NK-92 (cell line): ENCODE data around the gene SYCE3.
"Not testable (repeated sequence)": the region's sequence is repeated elsewhere in the genome, so short reads cannot be mapped to it uniquely, and the experiment has no call there.

Experiments
- DNase-seq: peaks from one replicate; lab custom pipeline; 2025; ENCODE audit not compliant: unreplicated experiment; lab: John Stamatoyannopoulos, UW

SYCE3 gene

DNA sequence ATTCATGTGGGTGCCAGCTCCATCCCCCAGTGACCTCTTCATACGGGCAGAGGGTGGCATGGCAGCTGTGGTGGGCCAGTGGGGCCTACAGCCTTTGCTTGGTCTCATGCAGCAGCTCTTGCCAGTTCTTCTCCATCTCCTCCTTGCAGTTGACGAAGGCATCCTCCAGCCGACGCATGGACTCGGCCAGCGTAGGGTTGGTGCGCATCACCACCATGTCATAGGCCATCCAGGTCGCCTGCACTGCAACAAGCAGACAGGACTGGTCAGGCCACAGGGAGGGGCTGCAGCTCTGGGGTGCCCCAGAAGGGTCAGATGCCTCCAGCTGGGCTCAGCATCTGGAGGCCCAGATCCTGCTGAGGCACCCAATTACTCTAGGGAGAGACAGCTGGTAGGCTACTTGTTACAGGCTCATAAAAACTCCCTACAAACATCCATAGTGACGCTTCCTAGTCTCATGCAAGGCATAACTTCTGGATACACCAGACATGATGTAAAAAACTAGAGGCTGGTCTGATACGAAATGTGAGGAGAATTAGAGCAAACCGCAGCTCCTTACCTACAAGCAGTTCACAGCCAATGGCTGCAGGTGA, 11.5 kb downstream of the SYCE3 start:
- no peak for DNase-seq

GRCh38 chr22:50550395-50550794, 12.3 kb downstream of the SYCE3 start:
- no peak for DNase-seq

DNA sequence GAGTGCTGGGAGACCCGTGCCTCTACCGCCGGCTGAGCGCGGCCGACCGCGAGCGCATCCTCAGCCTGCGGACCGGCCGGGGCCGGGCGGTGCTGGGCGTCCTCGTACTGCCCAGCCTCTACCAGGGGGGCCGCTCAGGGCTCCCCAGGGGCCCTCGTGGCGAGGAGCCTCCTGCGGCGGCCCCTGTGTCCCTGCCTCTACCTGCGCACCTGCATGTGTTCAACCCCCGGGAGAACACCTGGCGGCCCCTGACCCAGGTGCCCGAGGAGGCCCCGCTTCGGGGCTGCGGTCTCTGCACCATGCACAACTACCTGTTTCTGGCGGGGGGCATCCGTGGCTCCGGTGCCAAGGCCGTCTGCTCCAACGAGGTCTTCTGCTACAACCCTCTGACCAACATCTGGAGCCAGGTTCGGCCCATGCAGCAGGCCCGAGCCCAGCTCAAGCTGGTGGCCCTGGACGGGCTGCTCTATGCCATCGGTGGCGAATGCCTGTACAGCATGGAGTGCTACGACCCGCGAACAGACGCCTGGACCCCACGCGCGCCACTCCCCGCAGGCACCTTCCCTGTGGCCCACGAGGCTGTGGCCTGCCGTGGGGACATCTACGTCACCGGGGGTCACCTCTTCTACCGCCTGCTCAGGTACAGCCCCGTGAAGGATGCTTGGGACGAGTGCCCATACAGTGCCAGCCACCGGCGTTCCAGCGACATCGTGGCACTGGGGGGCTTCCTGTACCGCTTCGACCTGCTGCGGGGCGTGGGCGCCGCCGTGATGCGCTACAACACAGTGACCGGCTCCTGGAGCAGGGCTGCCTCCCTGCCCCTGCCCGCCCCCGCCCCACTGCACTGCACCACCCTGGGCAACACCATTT, 13.6 kb downstream of the SYCE3 start:
- DNase-seq = no peak

- DNase-seq = no peak
Observed at GRCh38 chr22:50548040-50548920, 14.4 kb downstream of the SYCE3 start.

- DNase-seq = no peak
Observed at GRCh38 chr22:50547263-50547985, 15.3 kb downstream of the SYCE3 start.

GRCh38 chr22:50546326-50547262, 16.1 kb downstream of the SYCE3 start:
- no peak for DNase-seq

GRCh38 chr22:50545522-50546325, 17.0 kb downstream of the SYCE3 start, which contains the start of gene KLHDC7B:
Gene KLHDC7B, plus strand, starts transcription at chr22:50545899. Its CDS starts 345 bp downstream, at chr22:50546244.
- no peak for DNase-seq

GRCh38 chr22:50544746-50545253, 17.9 kb downstream of the SYCE3 start:
- no peak for DNase-seq

GRCh38 chr22:50544078-50544745, 18.5 kb downstream of the SYCE3 start:
- no peak for DNase-seq

DNA sequence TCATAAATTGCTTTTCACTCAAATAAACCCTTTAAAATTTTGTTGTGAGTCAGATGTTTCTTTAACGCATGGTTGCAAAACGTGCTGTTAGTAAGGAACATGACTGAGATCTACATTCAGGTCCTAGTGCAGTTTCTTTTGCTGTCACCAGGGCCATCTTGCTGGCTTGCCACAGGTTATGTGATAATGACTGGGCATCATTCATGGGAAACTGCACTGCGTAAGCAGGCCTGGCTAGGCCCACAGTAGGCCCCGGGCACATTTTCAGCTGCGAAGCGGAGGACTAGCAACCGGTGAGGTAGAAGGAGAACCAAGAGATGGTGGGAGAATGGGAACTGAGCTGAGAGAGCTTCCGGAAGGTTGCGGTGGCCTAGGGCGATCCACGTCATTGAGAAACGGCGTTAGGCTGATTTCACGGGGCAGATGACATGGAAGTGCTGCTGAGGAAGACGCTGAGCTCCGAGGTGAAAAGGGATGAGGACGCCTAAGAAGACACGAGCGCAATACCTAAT, 20.2 kb downstream of the SYCE3 start:
- no peak for DNase-seq

DNA sequence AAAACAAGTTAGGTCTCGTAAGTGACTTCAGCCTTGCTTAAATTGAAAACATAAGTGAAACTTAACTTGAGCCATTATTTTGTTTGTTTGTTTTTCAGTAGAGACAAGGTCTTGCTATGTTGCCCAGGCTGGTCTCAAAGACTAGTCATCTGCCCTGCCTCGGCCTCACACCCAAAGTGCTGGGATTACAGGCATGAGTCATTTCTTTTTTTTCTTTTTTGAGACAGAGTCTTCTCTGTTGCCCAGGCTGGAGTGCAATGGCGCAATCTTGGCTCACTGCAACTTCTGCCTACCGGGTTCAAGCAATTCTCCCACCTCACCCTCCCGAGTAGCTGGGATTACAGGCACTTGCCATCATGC, 21.1 kb downstream of the SYCE3 start:
- not testable (repeated sequence) for DNase-seq

- no peak for DNase-seq
Observed at GRCh38 chr22:50540381-50540780, 22.3 kb downstream of the SYCE3 start.

DNA sequence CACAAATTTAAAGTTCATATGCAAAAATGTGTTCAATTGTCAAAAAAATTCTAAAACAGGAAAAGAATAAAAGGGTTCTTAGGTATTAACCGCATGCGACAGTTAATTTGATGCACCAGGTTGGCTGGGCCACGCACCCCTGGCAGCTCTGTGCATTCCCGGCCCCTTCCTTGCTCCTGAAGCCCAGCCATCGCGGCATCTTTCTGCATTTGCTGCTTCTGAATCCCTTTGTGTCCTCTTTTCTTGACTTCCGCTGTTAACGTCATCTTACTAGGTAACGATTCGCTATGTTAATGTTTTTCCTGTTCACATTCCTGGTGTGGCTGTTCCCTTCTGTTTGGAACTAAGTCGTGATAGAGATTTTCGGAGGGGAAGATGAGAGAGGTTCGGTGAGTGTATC, 25.0 kb downstream of the SYCE3 start:
- DNase-seq = no peak

DNA sequence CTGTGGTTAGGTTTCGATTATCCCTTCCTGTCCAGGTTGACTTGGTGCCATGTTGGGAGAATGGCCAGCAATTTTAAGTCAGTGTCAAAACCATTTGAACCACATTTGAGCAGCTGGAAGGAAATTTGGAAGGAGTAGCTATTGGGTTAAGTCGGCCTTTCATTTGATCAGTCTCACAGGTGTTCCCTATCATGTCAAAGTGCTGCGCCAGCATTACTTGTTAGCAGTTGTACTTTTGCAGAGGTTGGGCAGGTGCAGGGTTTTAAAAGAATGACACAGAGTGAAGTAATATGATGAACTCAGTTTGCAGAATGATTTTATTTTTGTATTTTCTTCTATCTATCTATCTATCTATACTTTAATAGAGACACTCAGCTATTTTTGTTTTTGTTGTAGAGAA, 26.5 kb downstream of the SYCE3 start:
- DNase-seq = no peak

DNA sequence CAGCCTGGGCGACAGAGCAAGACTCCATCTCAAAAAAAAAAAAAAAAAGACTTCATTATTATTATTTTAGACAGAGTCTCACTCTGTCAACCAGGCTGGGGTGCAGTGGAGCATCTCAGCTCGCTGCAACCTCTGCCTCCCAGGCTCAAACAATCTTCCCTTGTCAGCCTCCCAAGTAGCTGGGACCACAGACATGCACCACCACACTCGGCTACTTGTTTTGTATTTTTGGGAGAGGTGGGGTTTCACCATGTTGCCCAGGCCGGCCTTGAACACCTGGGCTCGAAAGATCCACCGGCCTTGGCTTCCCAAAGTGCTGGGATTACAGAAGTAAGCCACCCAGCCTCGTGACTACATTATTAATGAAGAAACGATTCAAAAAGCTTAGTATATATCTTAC, 27.6 kb downstream of the SYCE3 start:
- no peak for DNase-seq

DNA sequence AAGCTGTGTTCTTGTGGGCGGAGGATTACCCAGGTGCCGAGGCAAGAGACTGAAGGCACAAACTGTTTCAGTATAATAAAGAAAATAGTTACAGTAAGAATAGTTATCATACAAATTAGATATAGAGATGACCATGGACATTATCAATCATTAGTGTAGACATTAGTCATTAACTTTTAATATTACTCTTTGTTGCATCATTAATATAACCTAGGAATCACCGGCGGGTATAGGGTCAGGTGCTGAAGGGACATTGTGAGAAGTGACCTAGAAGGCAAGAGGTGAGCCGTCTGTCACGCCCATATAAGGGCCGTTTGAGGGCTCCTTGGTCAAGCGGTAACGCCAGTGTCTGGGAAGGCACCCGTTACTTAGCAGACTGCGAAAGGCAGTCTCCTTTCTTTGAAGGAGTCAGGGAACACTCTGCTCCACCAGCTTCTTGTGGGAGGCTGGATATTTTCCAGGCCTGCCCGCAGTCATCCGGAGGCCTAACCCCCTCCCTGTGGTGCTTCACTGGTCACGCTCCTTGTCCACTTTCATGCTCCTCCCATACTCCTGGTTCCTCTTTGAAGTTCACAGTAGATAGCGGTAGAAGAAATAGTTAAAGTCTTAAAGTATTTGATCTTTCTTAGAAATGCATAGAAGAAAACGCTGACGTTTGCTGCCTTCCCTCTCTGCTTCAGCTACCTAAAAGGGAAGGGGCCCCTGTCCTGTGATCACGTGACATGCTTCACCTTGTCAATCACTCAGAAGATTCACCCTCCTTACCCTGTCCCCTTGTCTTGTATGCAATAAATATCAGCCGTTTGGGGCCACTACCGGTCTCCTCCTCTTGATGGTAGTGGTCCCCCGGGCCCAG, 28.6 kb downstream of the SYCE3 start:
- not testable (repeated sequence) for DNase-seq
